Transverse colon (tissue), 4 donors: ENCODE results near the gene LRRC46. TPM values are rescaled to one million over a fixed set of nuclear protein-coding genes. Genes with fewer than 3 reads are reported as not detected.

Experiments used
- DNase-seq: peaks from one replicate; pipeline ENCODE4 v3.0.0-alpha.2; 2019
- H3K27ac ChIP-seq, 4 donors: fragments of 200-600 bp; sonication (generic); 2 replicates each; pipeline ENCODE4 v1.5.1; 2016 to 2018; ENCODE audit warnings: inconsistent platforms in 4 of 4
- H3K27me3 ChIP-seq: fragments of 200-600 bp; sonication (generic); 2 replicates; pipeline ENCODE4 v1.5.1; 2017; ENCODE audit warnings: inconsistent platforms
- H3K36me3 ChIP-seq, 4 donors: fragments of 200-600 bp; sonication (generic); 2 replicates each; pipeline ENCODE4 v1.5.1; 2017 to 2019; ENCODE audit warnings: inconsistent platforms in 4 of 4
- H3K4me1 ChIP-seq, 4 donors: fragments of 200-600 bp; sonication (generic); 2 replicates each; pipeline ENCODE4 v1.5.1; 2017 to 2020; ENCODE audit warnings: inconsistent platforms in 4 of 4
- H3K4me3 ChIP-seq, 4 donors: fragments of 200-600 bp; sonication (generic); 1 replicate in 1 of 4; 2 replicates in 3 of 4; pipeline versions ENCODE4 v1.5.1 to v1.6.1; 2017 to 2019; ENCODE audit warnings: inconsistent platforms in 4 of 4
- H3K9me3 ChIP-seq, 2 donors: fragments of 200-600 bp; sonication (generic); 2 replicates each; pipeline ENCODE4 v1.5.1; 2017 to 2019; ENCODE audit warnings: inconsistent platforms in 2 of 2
- CTCF ChIP-seq, 5 experiments: fragments of 200-600 bp in 3 of 5; fragments of 450-650 bp in 2 of 5; sonication (generic) in 3 of 5; IDR thresholded peaks; 1 replicate in 2 of 5; 2 replicates in 3 of 5; pipeline ENCODE4 v1.5.1; 2016 to 2017; ENCODE audit warnings: antibody characterized with exemption in 5 of 5, inconsistent platforms in 3 of 5, mild to moderate bottlenecking in 2 of 5, moderate library complexity in 1 of 5
- EP300 ChIP-seq: sonication (generic); formaldehyde crosslinking; IDR thresholded peaks from one replicate; pipeline ENCODE4 v1.6.1; 2017; ENCODE audit warnings: antibody characterized with exemption, low read depth
- POLR2A ChIP-seq: fragments of 450-650 bp; IDR thresholded peaks from one replicate; pipeline ENCODE4 v1.6.1; 2016; ENCODE audit warnings: antibody characterized with exemption, mild to moderate bottlenecking, moderate library complexity
- POLR2AphosphoS5 ChIP-seq, 3 donors: sonication (generic); formaldehyde crosslinking; IDR thresholded peaks; one replicate each; pipeline ENCODE4 v1.6.1; 2016; ENCODE audit warnings: antibody characterized with exemption in 3 of 3
- WGBS, 2 donors: methylation state at CpG; one replicate each; pipeline ENCODE4 v1.1.5; 2018; ENCODE audit warnings: low coverage in 1 of 2; 5-methylcytosine and 5-hydroxymethylcytosine counted together
- in situ Hi-C, 4 donors: fragments of 200-750 bp; cut with MboI; loops; one replicate each; pipeline versions ENCODE4 v1.15.0 to v1.15.1; 2017; ENCODE audit warnings: low sequenced_read_pairs in 3 of 4, low pct_ligation_motif_present in 1 of 4, low pct_unique_long_range_greater_than_20kb in 1 of 4
- intact Hi-C: fragments of 100-400 bp; cut with DNase I; formaldehyde crosslinking; loops from one replicate; pipeline ENCODE4 v1.15.1; 2023; ENCODE audit warnings: low total_unique reads
- total RNA-seq, 4 donors: library from RNA; depleted of rRNA; stranded (reverse); fragments of >200 nt; gene quantifications; one replicate each; pipeline ENCODE4 v1.1.0, GENCODE V29; 2016

The LRRC46 gene
- total RNA-seq, 4 donors from 2014 or later: 0.48 to 0.80 TPM; not detected in 2

- intact Hi-C loops (no loop called here), in situ Hi-C loops (no loop called here)
- peak overlapping the region; percentile 74 to 85 (median 84) for H3K27ac ChIP-seq
- 62 to 69% methylated on average over 7 of the region's 7 CpGs for WGBS, 2 donors
- H3K4me3 ChIP-seq: no peak overlapping the region
- H3K9me3 ChIP-seq: no peaks in the 10 kb centered on the region
- peaks cover 0 to 34% (median 24%) of the 10 kb centered on the region in 4 donors for H3K4me1 ChIP-seq
- peaks cover 0 to 43% (median 17%) of the 10 kb centered on the region in 4 donors for H3K36me3 ChIP-seq
- no peaks in the 10 kb centered on the region for H3K27me3 ChIP-seq
- DNase-seq: no peak
- TF ChIP-seq POLR2A (no peak), CTCF (IDR thresholded peaks at IDR 0.05) (no peak), EP300 (no peak), POLR2AphosphoS5 (IDR thresholded peaks at IDR 0.05) (no peak)
These were observed 19.8 kb upstream of the LRRC46 start for GRCh38 chr17:47811709-47812108.

- intact Hi-C loops (no loop called here), in situ Hi-C loops (no loop called here)
- Histone ChIP-seq H3K4me3 (no peak overlapping the region), H3K27me3 (no peaks in the 10 kb centered on the region), H3K36me3 (peaks cover 0 to 45% (median 19%) of the 10 kb centered on the region in 4 donors), H3K4me1 (peaks cover 0 to 34% (median 24%) of the 10 kb centered on the region in 4 donors), H3K27ac (peak overlapping the region; percentile 9 to 85 (median 79)), H3K9me3 (no peaks in the 10 kb centered on the region)
- no peak for TF ChIP-seq POLR2A
- TF ChIP-seq CTCF (IDR thresholded peaks at IDR 0.05): no peak
- no peak for TF ChIP-seq EP300
- no peak for TF ChIP-seq POLR2AphosphoS5 (IDR thresholded peaks at IDR 0.05)
- 62 to 77% methylated on average over 9 to 18 of the region's 18 CpGs for WGBS, 2 donors
- no peak for DNase-seq
These were observed 19.1 kb upstream of the LRRC46 start for GRCh38 chr17:47812146-47812920.

GRCh38 chr17:47813077-47813476 is 18.4 kb upstream of the LRRC46 start:
- Histone ChIP-seq H3K4me3 (no peak overlapping the region), H3K4me1 (peaks cover 0 to 34% (median 24%) of the 10 kb centered on the region in 4 donors), H3K9me3 (no peaks in the 10 kb centered on the region), H3K27ac (no peak overlapping the region), H3K36me3 (peaks cover 0 to 46% (median 19%) of the 10 kb centered on the region in 4 donors), H3K27me3 (no peaks in the 10 kb centered on the region)
- DNase-seq: no peak
- intact Hi-C loops (no loop called here), in situ Hi-C loops (no loop called here)
- TF ChIP-seq POLR2AphosphoS5 (IDR thresholded peaks at IDR 0.05): no peak
- no peak for TF ChIP-seq POLR2A
- TF ChIP-seq CTCF (IDR thresholded peaks at IDR 0.05): no peak
- no peak for TF ChIP-seq EP300
- 95% methylated on average over 14 of the region's 14 CpGs; no CpG with 5 or more reads in 1 of the 2 donors for WGBS, 2 donors

- Histone ChIP-seq H3K27ac (no peak overlapping the region), H3K4me3 (no peak overlapping the region), H3K4me1 (peaks cover 0 to 34% (median 24%) of the 10 kb centered on the region in 4 donors), H3K9me3 (no peaks in the 10 kb centered on the region), H3K36me3 (peaks cover 0 to 46% (median 19%) of the 10 kb centered on the region in 4 donors), H3K27me3 (no peaks in the 10 kb centered on the region)
- 98% methylated on average over 18 of the region's 22 CpGs; no CpG with 5 or more reads in 1 of the 2 donors for WGBS, 2 donors
- no peak for DNase-seq
- intact Hi-C loops (no loop called here), in situ Hi-C loops (no loop called here)
- TF ChIP-seq EP300 (no peak), POLR2A (no peak), CTCF (IDR thresholded peaks at IDR 0.05) (no peak), POLR2AphosphoS5 (IDR thresholded peaks at IDR 0.05) (no peak)
These were observed 17.9 kb upstream of the LRRC46 start for GRCh38 chr17:47813512-47814031.
